ENCODE results near the gene RIC3. TPM values are rescaled to one million over a fixed set of nuclear protein-coding genes. Genes with fewer than 3 reads are reported as not detected.

RIC3 gene
- total and polyA plus RNA-seq, 5 donors from 2014 or later, result 1.5 to 23.8 (median 3.1) TPM

DNA sequence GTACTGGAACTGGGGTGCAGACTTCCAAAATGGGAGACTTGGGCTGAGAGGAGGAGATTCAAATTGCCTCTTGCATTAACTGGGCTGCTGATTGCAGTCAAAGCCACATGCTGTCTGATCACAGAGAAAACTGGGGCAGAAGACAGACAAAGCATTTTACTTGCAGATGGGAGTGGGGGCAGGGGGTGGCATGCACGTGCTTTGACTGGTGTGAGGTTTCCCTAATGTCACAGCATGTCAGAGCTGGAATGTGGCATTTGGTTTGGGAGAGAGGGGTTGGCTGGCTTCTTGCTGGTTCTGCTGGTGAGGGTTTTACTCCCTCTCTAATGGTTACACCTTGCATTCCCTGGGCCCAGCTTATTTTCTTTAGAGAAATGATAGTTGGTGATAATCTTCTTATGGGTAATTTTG is 84.9 kb downstream of the RIC3 start:
- Histone ChIP-seq H3K4me3 (ENCODE audit: low read depth, low read length) (no peak overlapping the region), H3K27ac (ENCODE audit: insufficient read depth, low read length, poor library complexity, severe bottlenecking) (no peak overlapping the region), H3K36me3 (ENCODE audit: control insufficient read depth, insufficient read depth, low read length) (no peaks in the 10 kb centered on the region), H3K9me3 (ENCODE audit: control insufficient read depth in 2 of 2, low read length in 2 of 2) (no peaks in the 10 kb centered on the region), H3K27me3 (ENCODE audit: control insufficient read depth, insufficient read depth, low read length) (peaks cover 4% of the 10 kb centered on the region), H3K4me1 (ENCODE audit: control insufficient read depth, insufficient read depth, low read length, poor library complexity, severe bottlenecking) (peaks cover 5% of the 10 kb centered on the region)
- Mint-ChIP-seq H3K36me3 (no peaks in the 10 kb centered on the region), H3K27ac (no peak overlapping the region), H3K4me3 (no peak overlapping the region), H3K9me3 (peaks cover 0 to 2% (median 0%) of the 10 kb centered on the region in 7 donors), H3K4me1 (peaks cover 0 to 16% (median under 1%) of the 10 kb centered on the region in 4 donors), H3K27me3 (peaks cover 39% of the 10 kb centered on the region)
- DNase-seq (no peak), ATAC-seq (ENCODE audit: low read depth in 2 of 2) (no peak)

DNA sequence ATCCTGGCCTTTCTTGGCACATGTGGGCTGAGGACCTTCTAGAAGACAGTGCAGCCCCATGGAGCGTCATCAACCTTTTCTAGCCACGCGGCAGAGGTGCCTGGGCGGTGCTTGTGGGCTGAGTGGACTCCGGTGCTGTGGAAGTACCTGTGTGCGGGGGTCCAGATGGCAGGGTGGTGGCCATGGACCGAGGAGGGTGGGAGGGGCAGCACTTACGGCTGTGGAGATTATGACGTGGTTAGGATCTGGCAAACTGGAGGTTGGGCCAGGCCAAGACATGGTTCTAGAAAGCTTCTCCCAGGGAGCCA is 85.8 kb downstream of the RIC3 start:
- Histone ChIP-seq H3K4me1 (ENCODE audit: control insufficient read depth, insufficient read depth, low read length, poor library complexity, severe bottlenecking) (peaks cover 5% of the 10 kb centered on the region), H3K4me3 (ENCODE audit: low read depth, low read length) (no peak overlapping the region), H3K27ac (ENCODE audit: insufficient read depth, low read length, poor library complexity, severe bottlenecking) (no peak overlapping the region), H3K9me3 (ENCODE audit: control insufficient read depth in 2 of 2, low read length in 2 of 2) (no peaks in the 10 kb centered on the region), H3K27me3 (ENCODE audit: control insufficient read depth, insufficient read depth, low read length) (peaks cover 4% of the 10 kb centered on the region), H3K36me3 (ENCODE audit: control insufficient read depth, insufficient read depth, low read length) (no peaks in the 10 kb centered on the region)
- peaks cover 0 to 2% (median 0%) of the 10 kb centered on the region in 7 donors for H3K9me3 Mint-ChIP-seq
- peaks cover 0 to 16% (median under 1%) of the 10 kb centered on the region in 4 donors for H3K4me1 Mint-ChIP-seq
- H3K36me3 Mint-ChIP-seq, result no peaks in the 10 kb centered on the region
- H3K27me3 Mint-ChIP-seq, result peaks cover 39% of the 10 kb centered on the region
- H3K4me3 Mint-ChIP-seq, result peak overlapping the region in 1 of 4 donors; percentile 21
- no peak overlapping the region for H3K27ac Mint-ChIP-seq
- DNase-seq (no peak), ATAC-seq (ENCODE audit: low read depth in 2 of 2) (no peak)

DNA sequence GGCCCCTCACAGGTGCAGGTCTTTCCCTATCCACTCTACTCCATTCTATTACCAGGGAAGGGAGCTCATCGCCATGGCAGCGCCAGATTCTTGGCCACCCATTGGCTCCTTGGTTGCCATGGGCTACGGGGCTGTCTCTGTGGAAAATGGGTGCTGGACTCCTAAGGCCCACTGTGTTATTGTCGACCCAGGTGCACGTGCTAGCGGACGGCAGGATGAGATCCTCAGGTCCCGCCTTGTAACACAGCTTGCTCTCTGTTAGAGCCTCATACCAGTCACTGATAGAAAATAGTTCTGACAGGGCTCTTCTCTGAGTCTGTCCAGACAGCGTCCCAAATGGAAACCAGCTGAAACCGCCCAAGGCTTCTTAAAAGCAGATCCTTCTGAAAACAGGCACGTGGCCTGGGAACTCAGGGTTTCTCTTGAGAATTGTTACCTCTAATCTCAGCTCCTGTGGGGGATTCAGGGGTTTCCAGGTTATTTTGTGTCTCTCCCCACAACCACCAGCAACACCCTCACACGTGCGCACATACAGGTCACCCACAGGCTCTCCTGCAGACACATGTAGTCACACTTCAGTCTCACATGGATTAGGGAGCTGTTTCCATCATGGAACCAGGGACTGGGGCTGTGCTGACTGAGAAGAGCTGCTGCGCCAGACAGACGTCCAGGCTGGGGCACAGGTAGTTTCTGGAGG is 86.3 kb downstream of the RIC3 start:
- H3K27me3 Mint-ChIP-seq, result peaks cover 42% of the 10 kb centered on the region

DNA sequence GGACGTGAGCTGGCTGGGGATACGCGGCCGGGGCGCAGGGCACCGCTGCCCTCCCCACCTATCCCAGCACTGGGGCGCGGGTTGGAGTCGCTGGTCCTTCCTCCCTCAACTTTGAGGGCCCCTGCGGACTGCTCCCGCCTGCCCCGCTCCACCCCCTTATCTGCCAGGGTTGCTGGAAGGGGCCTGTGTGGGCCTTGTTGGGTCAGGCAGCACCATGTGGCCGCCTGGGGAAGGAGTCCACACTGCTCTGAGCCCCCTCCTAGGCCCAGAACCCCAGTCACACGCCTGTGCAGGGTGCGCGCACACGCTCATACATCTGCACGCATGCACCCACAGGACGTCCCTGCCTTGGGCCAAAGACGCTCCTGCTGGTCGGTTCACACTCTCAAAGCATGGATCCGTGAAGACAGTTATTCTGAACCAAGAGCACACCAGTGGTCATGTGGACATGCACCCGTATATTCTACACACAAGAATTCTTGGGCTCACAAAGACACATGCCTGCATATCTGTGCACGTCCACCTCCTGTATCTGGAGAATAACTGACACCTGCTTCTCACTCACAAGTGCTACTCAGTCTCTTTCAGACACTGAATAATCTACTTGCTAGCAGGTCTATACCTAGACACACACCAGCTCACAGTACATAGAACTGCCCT is 87.1 kb downstream of the RIC3 start:
- H3K4me1 Mint-ChIP-seq, result peaks cover 0 to 16% (median under 1%) of the 10 kb centered on the region in 4 donors
- peaks cover 4% of the 10 kb centered on the region for H3K27me3 ChIP-seq (ENCODE audit: control insufficient read depth, insufficient read depth, low read length)
- no peaks in the 10 kb centered on the region for H3K9me3 ChIP-seq (ENCODE audit: control insufficient read depth in 2 of 2, low read length in 2 of 2)
- no peak overlapping the region for H3K27ac Mint-ChIP-seq
- H3K27ac ChIP-seq (ENCODE audit: insufficient read depth, low read length, poor library complexity, severe bottlenecking), result no peak overlapping the region
- H3K4me3 Mint-ChIP-seq, result peak overlapping the region in 2 of 4 donors; percentile 28 to 54
- no peak for ATAC-seq (ENCODE audit: low read depth in 2 of 2)
- peaks cover 0 to 2% (median 0%) of the 10 kb centered on the region in 7 donors for H3K9me3 Mint-ChIP-seq
- H3K36me3 ChIP-seq (ENCODE audit: control insufficient read depth, insufficient read depth, low read length), result no peaks in the 10 kb centered on the region
- DNase-seq, result no peak
- peaks cover 45% of the 10 kb centered on the region for H3K27me3 Mint-ChIP-seq
- peaks cover 5% of the 10 kb centered on the region for H3K4me1 ChIP-seq (ENCODE audit: control insufficient read depth, insufficient read depth, low read length, poor library complexity, severe bottlenecking)
- H3K4me3 ChIP-seq (ENCODE audit: low read depth, low read length), result no peak overlapping the region
- H3K36me3 Mint-ChIP-seq, result no peaks in the 10 kb centered on the region

More for the DNA sequence above, 86.3 kb downstream of the RIC3 start:
- Histone ChIP-seq H3K27me3 (ENCODE audit: control insufficient read depth, insufficient read depth, low read length) (peaks cover 4% of the 10 kb centered on the region), H3K4me1 (ENCODE audit: control insufficient read depth, insufficient read depth, low read length, poor library complexity, severe bottlenecking) (peaks cover 5% of the 10 kb centered on the region), H3K4me3 (ENCODE audit: low read depth, low read length) (no peak overlapping the region), H3K36me3 (ENCODE audit: control insufficient read depth, insufficient read depth, low read length) (no peaks in the 10 kb centered on the region), H3K27ac (ENCODE audit: insufficient read depth, low read length, poor library complexity, severe bottlenecking) (no peak overlapping the region), H3K9me3 (ENCODE audit: control insufficient read depth in 2 of 2, low read length in 2 of 2) (no peaks in the 10 kb centered on the region)
- no peak for ATAC-seq (ENCODE audit: low read depth in 2 of 2)
- H3K9me3 Mint-ChIP-seq, result peaks cover 0 to 2% (median 0%) of the 10 kb centered on the region in 7 donors
- H3K27ac Mint-ChIP-seq, result no peak overlapping the region
- no peak for DNase-seq
- H3K4me3 Mint-ChIP-seq, result peak overlapping the region in 3 of 4 donors; percentile 11 to 28 (median 21)
- H3K36me3 Mint-ChIP-seq, result no peaks in the 10 kb centered on the region
- H3K4me1 Mint-ChIP-seq, result peaks cover 0 to 16% (median under 1%) of the 10 kb centered on the region in 4 donors

DNA sequence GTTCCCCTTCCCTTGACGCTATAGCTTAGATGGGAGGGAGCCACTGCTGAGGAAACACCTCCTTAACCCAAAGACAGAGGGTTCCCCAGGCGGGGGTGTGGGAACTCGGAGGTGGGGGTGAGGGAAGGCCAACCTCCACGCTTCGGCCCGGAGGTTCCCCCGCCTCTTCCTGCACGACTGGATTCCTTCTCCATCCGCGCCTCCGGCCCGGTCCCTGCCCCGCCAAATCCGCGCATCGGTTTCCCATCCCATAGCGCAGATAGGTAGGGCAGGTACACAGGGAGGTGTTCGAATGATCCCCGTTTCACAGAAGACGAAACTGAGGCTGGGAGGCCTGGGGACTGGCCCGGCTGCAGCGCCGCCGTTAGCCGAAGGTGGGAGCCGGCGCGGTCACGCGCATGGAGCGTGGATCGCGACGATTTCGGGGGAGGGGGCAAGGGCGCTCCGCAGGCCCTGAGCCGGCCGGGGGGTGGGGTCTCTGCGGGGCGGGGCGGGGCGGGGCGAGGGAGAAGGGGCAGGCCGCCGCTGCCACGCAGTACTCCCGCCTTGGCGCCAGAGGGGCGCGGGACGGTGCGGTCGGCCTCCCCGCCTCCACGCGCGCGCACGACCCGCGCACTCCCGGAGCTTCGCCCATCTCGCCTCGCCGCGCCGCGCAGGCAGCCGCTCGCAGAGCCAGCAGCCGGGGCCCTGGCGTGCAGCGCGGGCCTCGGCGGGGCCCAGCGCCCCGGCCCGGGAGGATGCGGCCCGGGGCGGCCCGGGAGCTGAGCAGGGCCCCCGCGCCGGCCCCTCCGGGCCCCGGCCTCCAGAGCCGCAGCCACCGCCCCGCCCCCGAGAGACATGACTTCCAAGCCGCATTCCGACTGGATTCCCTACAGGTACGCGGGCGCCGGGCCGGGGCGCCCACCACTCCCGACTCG is 87.9 kb downstream of the RIC3 start, which contains the start of gene TUB:
Gene TUB, plus strand, starts transcription at position 538 of the 917 bp plus-strand sequence. Its CDS starts 300 bp downstream, at position 838.
- peaks cover 4% of the 10 kb centered on the region for H3K27me3 ChIP-seq (ENCODE audit: control insufficient read depth, insufficient read depth, low read length)
- Mint-ChIP-seq H3K27me3 (peaks cover 40% of the 10 kb centered on the region), H3K36me3 (no peaks in the 10 kb centered on the region), H3K4me1 (peaks cover 0 to 16% (median under 1%) of the 10 kb centered on the region in 4 donors), H3K9me3 (peaks cover 0 to 2% (median 0%) of the 10 kb centered on the region in 7 donors), H3K4me3 (peak within 1 kb of the TSS in 2 of 4 donors; percentile 48 to 69), H3K27ac (no peak within 1 kb of the TSS)
- H3K4me1 ChIP-seq (ENCODE audit: control insufficient read depth, insufficient read depth, low read length, poor library complexity, severe bottlenecking), result peaks cover 5% of the 10 kb centered on the region
- DNase-seq (no peak), ATAC-seq (ENCODE audit: low read depth in 2 of 2) (no peak)
- no peaks in the 10 kb centered on the region for H3K36me3 ChIP-seq (ENCODE audit: control insufficient read depth, insufficient read depth, low read length)
- no peaks in the 10 kb centered on the region for H3K9me3 ChIP-seq (ENCODE audit: control insufficient read depth in 2 of 2, low read length in 2 of 2)
- H3K4me3 ChIP-seq (ENCODE audit: low read depth, low read length), result no peak within 1 kb of the TSS
- H3K27ac ChIP-seq (ENCODE audit: insufficient read depth, low read length, poor library complexity, severe bottlenecking), result no peak within 1 kb of the TSS

DNA sequence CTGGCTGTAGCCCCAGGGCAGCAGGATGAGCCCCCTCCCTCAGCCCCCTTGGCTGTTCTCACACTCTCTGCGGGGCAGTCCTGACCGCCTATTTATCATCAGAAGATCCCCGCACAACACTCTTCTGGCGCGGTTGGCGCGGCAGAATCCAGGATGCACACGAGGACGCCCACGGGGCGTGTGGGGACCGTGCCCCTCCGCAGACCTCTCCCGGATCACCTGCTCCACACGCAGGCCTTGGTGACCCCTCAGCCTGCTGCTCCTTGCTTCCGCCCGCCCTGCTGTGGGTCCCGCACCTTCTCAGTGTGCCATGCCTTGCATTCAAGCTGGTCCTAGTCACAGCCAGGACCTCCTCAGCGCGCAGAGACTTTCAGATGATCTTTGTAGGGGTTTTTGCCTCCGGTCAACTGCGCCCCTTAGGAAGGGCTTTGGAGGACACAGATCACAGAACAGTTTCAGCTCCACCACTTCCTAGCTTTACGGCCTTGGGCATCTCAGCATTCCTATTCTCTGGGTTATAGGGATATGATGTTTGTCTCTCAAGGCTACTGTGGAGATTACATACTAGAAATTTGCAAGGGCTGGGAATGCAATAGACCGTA is 88.7 kb downstream of the RIC3 start:
- H3K4me1 Mint-ChIP-seq, result peaks cover 0 to 16% (median under 1%) of the 10 kb centered on the region in 4 donors
- H3K36me3 Mint-ChIP-seq, result no peaks in the 10 kb centered on the region
- DNase-seq, result no peak
- Histone ChIP-seq H3K27me3 (ENCODE audit: control insufficient read depth, insufficient read depth, low read length) (peaks cover 4% of the 10 kb centered on the region), H3K36me3 (ENCODE audit: control insufficient read depth, insufficient read depth, low read length) (no peaks in the 10 kb centered on the region), H3K9me3 (ENCODE audit: control insufficient read depth in 2 of 2, low read length in 2 of 2) (no peaks in the 10 kb centered on the region), H3K4me1 (ENCODE audit: control insufficient read depth, insufficient read depth, low read length, poor library complexity, severe bottlenecking) (peaks cover 5% of the 10 kb centered on the region), H3K27ac (ENCODE audit: insufficient read depth, low read length, poor library complexity, severe bottlenecking) (no peak overlapping the region), H3K4me3 (ENCODE audit: low read depth, low read length) (no peak overlapping the region)
- H3K9me3 Mint-ChIP-seq, result peaks cover 0 to 2% (median 0%) of the 10 kb centered on the region in 7 donors
- no peak overlapping the region for H3K27ac Mint-ChIP-seq
- peak overlapping the region in 2 of 4 donors; percentile 48 to 69 for H3K4me3 Mint-ChIP-seq
- H3K27me3 Mint-ChIP-seq, result peaks cover 38% of the 10 kb centered on the region
- no peak for ATAC-seq (ENCODE audit: low read depth in 2 of 2)

DNA sequence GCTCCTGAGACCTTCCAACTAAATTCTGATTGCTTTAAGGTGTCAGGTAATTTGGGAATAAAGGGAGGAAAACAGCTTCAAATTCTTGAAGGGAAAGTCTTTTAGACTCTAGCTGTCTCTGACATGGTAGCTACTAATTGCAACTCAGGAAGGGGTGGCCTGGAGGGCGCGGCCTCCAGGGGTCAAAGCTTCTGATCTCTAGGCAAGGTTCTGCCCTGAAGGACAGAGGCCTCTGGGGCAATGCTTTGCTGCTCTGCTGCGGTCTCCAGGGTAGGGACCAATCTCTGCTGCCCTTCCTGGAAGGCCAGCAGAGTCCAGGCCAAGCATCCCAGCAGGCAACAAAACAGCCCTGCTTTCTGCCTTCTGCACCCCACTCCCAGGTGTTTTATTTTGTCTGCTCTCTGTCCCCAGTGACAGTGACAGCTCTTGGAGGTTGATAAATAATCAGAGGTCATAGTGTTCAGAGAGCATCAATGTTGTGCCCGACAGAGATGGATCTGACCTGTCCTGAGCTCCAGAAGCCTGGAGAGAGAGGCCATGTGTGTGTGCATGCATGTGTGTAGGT is 89.6 kb downstream of the RIC3 start:
- Mint-ChIP-seq H3K36me3 (no peaks in the 10 kb centered on the region), H3K27me3 (peaks cover 30% of the 10 kb centered on the region), H3K4me1 (peaks cover 0 to 16% (median under 1%) of the 10 kb centered on the region in 4 donors), H3K27ac (peak overlapping the region in 1 of 3 donors; percentile 5), H3K9me3 (peaks cover 0 to 2% (median 0%) of the 10 kb centered on the region in 7 donors), H3K4me3 (no peak overlapping the region)
- Histone ChIP-seq H3K27me3 (ENCODE audit: control insufficient read depth, insufficient read depth, low read length) (peaks cover 4% of the 10 kb centered on the region), H3K9me3 (ENCODE audit: control insufficient read depth in 2 of 2, low read length in 2 of 2) (no peaks in the 10 kb centered on the region), H3K4me3 (ENCODE audit: low read depth, low read length) (no peak overlapping the region), H3K36me3 (ENCODE audit: control insufficient read depth, insufficient read depth, low read length) (no peaks in the 10 kb centered on the region), H3K4me1 (ENCODE audit: control insufficient read depth, insufficient read depth, low read length, poor library complexity, severe bottlenecking) (peaks cover 5% of the 10 kb centered on the region), H3K27ac (ENCODE audit: insufficient read depth, low read length, poor library complexity, severe bottlenecking) (no peak overlapping the region)
- ATAC-seq (ENCODE audit: low read depth in 2 of 2) (no peak), DNase-seq (no peak)
